NCI-H82 treated with DMSO at 0.1 percent for 48 hours (cell line): ENCODE results near the gene FYN.
A peak's percentile ranks its signal among the peaks of the same experiment; 100 is the strongest.

Experiments
- DNase-seq: peaks from one replicate; lab custom pipeline; 2025; ENCODE audit not compliant: unreplicated experiment; lab: John Stamatoyannopoulos, UW

Gene FYN

DNA sequence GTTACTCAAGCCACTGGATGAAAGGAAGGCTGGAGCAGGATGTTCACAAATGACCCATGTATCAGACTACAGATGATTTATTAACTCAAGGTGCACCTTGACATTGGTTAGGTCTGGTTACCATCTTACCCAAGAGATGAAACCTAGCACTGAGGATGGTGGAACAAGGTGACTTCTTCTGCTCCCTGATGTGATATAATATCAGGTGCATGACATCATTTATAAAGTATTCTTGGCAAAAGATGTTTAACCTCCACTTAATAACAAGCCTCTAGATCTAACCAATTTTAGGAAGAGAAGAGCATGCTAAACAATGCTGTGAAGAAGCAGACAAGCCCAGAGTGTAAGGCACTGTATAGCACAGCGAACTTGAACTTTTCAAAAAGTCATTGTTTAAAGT, 100.9 kb downstream of the FYN start:
- no peak for DNase-seq

- no peak for DNase-seq
These were observed 101.6 kb downstream of the FYN start for GRCh38 chr6:111771629-111772028.

DNA sequence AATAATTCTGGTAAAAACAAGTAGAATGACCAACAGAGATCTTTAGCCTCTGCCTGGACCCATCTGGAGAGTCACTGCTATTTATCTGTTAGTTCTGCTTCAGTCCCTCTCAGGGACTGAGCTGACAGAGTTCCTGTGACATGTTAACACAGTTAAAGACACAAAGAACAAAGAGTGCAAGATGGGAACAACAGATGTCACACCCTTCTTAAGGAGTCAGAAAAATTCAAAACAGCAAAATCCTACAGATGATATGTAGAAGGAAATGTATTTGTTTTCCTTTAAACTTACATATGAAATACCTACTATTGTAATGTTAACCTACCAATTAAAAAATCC, 102.2 kb downstream of the FYN start:
- no peak for DNase-seq

DNA sequence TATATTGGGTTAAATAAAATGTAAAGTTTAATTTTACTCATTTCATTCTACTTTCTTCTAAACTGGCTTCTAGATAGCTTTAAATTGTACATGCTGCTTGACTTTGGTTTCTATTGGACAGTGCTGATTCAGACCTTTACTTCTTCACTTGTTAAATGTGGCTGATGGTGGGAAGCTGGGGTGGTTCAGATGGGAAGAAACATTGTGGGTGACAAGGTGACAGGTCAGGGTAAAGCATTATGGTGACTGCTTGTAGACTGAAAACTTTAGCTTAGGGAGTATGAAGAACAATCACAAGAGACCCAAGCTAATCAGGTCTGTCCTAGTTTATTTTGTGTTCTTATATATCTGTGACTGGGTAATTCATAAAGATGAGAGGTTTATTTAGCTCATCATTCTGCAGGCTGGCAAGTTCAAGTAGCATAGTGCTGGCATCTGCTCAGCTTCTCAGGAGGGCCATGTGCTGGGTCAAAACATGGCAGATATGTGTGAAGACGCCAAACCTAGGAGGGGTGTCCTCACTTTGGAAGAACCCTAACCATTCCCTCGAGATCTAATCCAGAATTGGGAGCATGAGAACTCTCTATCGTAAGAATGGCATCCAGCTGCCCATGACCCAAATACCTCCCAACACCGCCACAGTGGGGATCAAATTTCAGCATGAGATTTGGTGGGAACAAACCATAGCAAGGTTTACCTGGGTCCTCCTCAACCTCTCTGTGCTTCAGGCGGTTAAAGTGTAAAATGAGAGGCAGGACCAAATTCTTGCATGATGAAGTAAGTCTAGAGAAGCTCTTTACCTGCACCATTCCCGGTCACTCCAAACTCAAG, 102.8 kb downstream of the FYN start:
- DNase-seq, result no peak

DNA sequence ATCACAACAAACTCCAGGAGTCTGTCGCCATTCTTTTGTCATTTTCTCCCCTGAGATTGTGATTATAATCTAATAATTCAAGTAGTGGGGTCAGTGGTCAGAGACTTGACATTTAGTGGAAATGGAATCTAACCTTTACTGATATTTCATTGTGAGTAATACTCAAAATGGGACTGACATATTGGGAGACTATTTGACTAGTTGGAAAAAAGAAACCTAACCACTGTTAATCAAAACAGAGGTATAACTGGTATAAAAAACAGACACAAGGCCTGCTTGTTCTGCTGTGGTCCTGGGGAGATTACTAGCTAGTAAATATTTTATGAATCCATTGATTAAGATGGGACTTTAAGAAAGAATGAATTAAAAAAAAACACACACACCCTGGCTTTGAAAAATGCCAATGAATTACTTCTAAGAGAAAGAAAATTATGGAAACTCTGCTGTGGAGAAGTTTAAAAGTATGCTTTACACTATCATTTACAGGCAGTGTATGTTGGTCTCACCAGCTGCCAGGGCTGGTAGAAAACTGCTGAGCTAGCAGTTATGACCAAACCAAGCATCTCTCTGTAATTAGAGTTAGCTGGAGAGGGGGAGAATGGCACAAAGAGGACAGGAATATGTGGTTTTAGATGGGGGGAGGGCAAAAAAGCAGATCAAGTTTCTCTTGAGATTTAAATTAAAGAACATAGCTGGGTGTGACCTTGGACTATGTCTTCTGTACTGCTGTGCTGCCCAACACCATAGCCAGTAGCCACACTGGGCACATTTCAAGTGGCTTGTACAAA, 103.7 kb downstream of the FYN start:
- no peak for DNase-seq

GRCh38 chr6:111768431-111768770, 104.9 kb downstream of the FYN start:
- no peak for DNase-seq

GRCh38 chr6:111767752-111768430, 105.4 kb downstream of the FYN start:
- DNase-seq, result no peak

- no peak for DNase-seq
These were observed 106.9 kb downstream of the FYN start for GRCh38 chr6:111766201-111766857.

GRCh38 chr6:111765763-111766162, 107.5 kb downstream of the FYN start:
- DNase-seq, result no peak

DNA sequence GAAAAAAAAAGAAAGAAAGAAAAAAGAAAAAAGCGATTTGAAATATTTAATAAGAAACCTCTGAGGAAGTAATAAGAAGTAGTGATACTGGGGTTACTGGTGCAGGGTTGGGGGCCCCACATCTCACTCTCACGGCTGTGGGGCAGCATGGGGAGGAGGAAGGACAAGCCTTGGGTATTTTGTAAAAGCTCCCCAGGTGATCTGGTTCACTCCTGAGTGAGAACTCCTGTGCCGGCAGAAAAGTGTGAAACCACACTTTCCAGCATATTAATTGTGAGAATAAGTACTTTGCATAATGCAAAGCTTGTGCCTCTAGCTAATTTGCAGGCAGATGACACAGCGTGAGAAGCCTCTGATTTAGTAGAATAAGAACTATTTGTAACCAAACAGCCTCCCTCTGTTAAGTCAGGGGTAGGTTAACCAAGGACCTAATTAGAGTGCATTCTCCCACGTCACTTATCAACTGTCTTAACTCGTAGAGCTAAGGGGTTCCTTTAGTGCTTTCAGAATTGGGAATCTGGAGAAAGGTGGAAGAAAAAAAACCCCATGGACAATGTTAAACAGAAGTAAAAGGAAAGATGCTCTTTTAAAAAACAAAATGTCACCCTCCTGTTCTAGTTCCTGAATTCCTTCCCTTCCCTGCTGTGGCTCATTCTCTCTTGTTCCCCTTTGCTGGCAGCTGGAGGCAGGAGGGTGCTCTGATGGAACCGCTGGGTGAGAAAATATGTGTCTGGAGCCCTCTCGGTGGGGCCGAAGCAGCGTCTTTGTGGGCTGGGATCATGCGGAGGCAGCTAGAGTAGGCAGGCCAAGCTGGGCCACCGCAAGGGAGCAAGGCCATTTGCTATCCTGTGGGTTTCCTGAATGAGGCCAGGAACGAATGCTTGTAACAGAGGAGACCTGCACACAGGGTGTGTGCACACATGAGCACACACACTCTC, 108.7 kb downstream of the FYN start:
- DNase-seq, result no peak

- DNase-seq, result no peak
These were observed 109.9 kb downstream of the FYN start for GRCh38 chr6:111763381-111763780.

DNA sequence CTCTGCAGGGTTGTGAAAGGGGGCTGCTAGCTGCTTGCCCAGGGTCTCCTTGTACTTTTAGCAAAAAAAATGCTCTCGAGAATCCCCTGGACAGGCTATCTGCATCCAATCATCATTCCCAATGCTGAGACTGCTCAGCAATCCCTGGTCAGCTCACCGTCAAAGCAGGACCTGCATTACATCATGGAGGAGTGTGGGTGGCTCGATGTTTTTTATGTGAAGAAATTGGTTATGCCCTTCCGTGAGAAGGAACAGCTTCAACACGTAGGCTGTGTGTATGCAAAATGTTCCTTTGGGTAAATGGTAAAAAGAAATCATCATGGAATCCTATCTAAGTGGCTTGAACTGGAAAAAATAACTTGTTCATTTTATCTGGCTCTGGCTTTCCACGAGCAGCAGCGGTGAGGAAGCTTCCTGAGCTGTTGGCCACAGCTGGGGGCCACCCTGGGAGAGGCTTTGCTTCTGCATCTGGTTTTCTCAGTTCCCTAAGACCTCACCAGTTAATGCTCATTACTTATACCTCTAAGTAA, 111.4 kb downstream of the FYN start:
- no peak for DNase-seq

GRCh38 chr6:111761212-111761611, 112.0 kb downstream of the FYN start:
- DNase-seq, result peak; percentile 73

DNA sequence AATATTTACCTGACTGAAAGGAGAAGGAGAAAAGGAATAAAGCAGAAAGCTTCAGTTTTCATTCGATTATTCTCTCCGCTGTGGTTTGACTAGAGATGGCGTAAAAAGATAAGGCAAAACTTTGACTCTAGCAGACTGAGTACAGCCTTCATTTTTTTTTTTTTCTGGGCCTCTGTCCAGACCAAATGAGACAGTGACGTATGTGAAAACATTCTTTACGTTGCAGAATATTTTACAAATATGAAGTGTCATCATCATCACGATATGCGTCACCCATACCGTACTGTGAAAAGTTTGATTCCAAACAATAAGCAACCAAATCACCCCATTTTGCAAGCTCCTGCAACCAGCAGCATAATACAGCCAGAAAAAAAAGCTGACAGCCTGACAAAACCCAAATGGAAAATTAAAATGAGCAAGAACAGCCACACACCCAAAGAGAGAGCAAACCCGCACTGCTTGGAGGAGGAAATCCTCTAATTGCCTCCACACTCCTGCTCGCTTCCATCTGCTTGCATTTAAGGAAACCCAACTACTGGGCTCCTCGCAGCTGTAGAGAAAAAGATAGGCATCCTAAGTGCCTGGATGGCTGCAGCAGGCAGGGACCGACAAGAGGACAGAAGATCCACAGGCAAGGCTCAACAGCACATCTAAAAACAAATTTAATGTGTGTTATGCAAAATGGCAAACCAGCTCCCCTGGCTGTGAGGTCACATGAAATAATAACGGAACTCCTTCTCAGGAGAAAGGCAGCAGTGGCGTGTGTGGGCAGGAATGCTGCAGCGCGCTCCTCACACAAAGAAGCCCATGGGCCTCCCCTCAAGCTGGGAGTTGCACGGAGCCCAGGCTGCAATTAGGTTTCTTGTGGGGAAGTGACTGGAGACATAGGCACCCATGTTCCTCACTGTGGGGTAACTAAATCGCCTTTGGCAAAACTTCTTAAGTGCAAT, 113.1 kb downstream of the FYN start:
- DNase-seq, result no peak

- DNase-seq, result no peak
These were observed 113.9 kb downstream of the FYN start for GRCh38 chr6:111759331-111759835.

- DNase-seq, result no peak
These were observed 114.5 kb downstream of the FYN start for GRCh38 chr6:111758608-111759329.

DNA sequence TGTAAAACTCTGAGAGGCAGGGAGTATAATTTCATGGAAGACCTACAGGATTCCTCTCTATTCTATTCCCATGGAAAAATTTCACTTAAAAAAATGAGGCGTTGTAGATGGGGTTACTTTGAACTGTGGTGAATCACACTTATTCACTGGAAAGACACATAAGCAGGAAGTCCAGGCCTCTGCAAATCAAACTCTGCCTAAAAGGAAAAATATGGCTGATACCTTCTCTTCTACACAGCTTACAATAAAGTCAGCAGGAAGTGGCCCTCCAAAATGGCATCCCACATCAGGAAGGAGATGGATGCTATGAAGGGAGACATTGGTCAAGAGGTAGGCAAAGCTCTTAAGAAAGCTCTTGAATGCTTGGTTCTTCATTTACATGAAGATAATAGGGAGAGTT, 115.9 kb downstream of the FYN start:
- no peak for DNase-seq

DNA sequence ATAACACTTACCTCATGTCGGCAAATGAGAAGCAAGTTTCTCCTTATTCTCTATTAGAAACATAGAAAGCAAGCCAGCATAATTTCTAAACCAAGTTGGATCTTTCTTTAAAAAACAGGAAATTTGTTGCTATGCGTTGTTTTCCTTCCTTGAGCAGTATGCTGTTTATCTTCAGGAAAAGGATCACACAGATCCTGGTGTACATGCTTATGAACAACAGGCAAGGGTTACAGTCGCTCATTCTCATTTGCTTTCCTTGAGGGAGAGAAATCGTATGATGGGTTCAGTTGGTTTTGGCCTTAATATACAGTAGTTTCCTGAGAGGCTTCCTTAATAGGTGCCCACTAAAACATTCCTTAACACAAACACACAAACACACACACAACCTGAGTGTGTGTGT, 118.8 kb downstream of the FYN start:
- no peak for DNase-seq
